Gastrocnemius medialis (tissue), 4 donors: ENCODE measurements around the gene WFS1.

Experiments used
- CTCF ChIP-seq, 5 experiments: fragments of 450-650 bp in 3 of 5; fragments of 200-600 bp in 2 of 5; sonication (generic) in 2 of 5; IDR thresholded peaks in 4 of 5; conservative IDR thresholded peaks in 1 of 5; 1 replicate in 4 of 5; 2 replicates in 1 of 5; pipeline ENCODE4 v1.5.1; 2016 to 2019; ENCODE audit warnings: antibody characterized with exemption in 5 of 5, mild to moderate bottlenecking in 3 of 5, moderate library complexity in 3 of 5
- POLR2A ChIP-seq, 2 donors: fragments of 450-650 bp; IDR thresholded peaks; one replicate each; pipeline ENCODE4 v1.6.1; 2017; ENCODE audit warnings: antibody characterized with exemption in 2 of 2, mild to moderate bottlenecking in 2 of 2, moderate library complexity in 2 of 2

GRCh38 chr4:6273661-6273990, 4.0 kb downstream of the WFS1 start:
- no peak for TF ChIP-seq CTCF (IDR thresholded peaks at IDR 0.05 in 4 of 5, conservative IDR thresholded peaks at IDR 0.05 in 1 of 5)
- no peak for TF ChIP-seq POLR2A (IDR thresholded peaks at IDR 0.05)
